T-helper 17 cell (primary cell): Measurements from ENCODE around the gene MICALL2. TPM values are rescaled to one million over a fixed set of nuclear protein-coding genes. Genes with fewer than 3 reads are reported as not detected.

ENCODE experiments used
- ATAC-seq: fragments of 150-1000 bp; cut with Tn5 transposase; 2 replicates; pipeline ENCODE4 v1.10.0; 2021; ENCODE audit warnings: mild to moderate bottlenecking, moderate library complexity
- DNase-seq, 3 donors: peaks; one replicate each; pipeline versions ENCODE4 v3.0.0 to v3.0.0-alpha.2; 2020 to 2021
- H3K9me3 ChIP-seq: one replicate; pipeline ENCODE4 v1.7.0; 2013; ENCODE audit warnings: low read length, mild to moderate bottlenecking; ENCODE audit not compliant: control insufficient read depth, poor library complexity, severe bottlenecking
- H3K27ac Mint-ChIP-seq: one replicate; pipeline ENCODE4 v1.8.0; 2022; ENCODE audit warnings: mild to moderate bottlenecking, moderate library complexity, mixed read lengths
- H3K27me3 Mint-ChIP-seq: one replicate; pipeline ENCODE4 v1.8.0; 2022; ENCODE audit warnings: mixed read lengths
- H3K36me3 Mint-ChIP-seq: one replicate; pipeline ENCODE4 v1.8.0; 2022; ENCODE audit warnings: low read depth, mixed read lengths
- H3K4me1 Mint-ChIP-seq: one replicate; pipeline ENCODE4 v1.8.0; 2022; ENCODE audit warnings: mild to moderate bottlenecking, mixed read lengths
- H3K4me3 Mint-ChIP-seq: one replicate; pipeline ENCODE4 v1.8.0; 2022; ENCODE audit warnings: mild to moderate bottlenecking, moderate library complexity, mixed read lengths
- total RNA-seq, 4 donors: library from RNA in 2 of 4; stranded (reverse) in 2 of 4; gene quantifications; one replicate each; pipeline ENCODE4 v1.2.3 and lab custom pipeline; 2022 to 2026

Gene MICALL2
- total RNA-seq (1 to 10 TPM; 3.2 to 3.4 TPM), total RNA-seq (lab: John Stamatoyannopoulos, UW) (4.8 to 5.4 reads per million in 2 donors)

GRCh38 chr7:1458683-1459511, at the start of gene MICALL2:
TSS of gene MICALL2 (minus strand) at chr7:1459470. CDS start at chr7:1459326, 144 bp downstream.
- H3K9me3 ChIP-seq: no peaks in the 10 kb centered on the region
- Mint-ChIP-seq H3K4me3 (peak within 1 kb of the TSS; percentile 76), H3K27ac (no peak within 1 kb of the TSS), H3K27me3 (no peaks in the 10 kb centered on the region), H3K4me1 (peaks cover 18% of the 10 kb centered on the region), H3K36me3 (no peaks in the 10 kb centered on the region)
- DNase-seq (no peak), ATAC-seq (peak; percentile 27)

- Mint-ChIP-seq H3K36me3 (no peaks in the 10 kb centered on the region), H3K4me3 (no peak overlapping the region), H3K27ac (no peak overlapping the region), H3K4me1 (peaks cover 21% of the 10 kb centered on the region), H3K27me3 (no peaks in the 10 kb centered on the region)
- no peaks in the 10 kb centered on the region for H3K9me3 ChIP-seq
- DNase-seq (no peak), ATAC-seq (no peak)
These were observed 49.0 kb upstream of the MICALL2 start for GRCh38 chr7:1508277-1508758.

GRCh38 chr7:1505731-1506550, 46.7 kb upstream of the MICALL2 start:
- H3K27me3 Mint-ChIP-seq: no peaks in the 10 kb centered on the region
- H3K36me3 Mint-ChIP-seq: no peaks in the 10 kb centered on the region
- H3K27ac Mint-ChIP-seq: no peak overlapping the region
- peaks cover 25% of the 10 kb centered on the region for H3K4me1 Mint-ChIP-seq
- H3K4me3 Mint-ChIP-seq: peak overlapping the region; percentile 25
- DNase-seq (no peak), ATAC-seq (no peak)
- no peaks in the 10 kb centered on the region for H3K9me3 ChIP-seq

GRCh38 chr7:1503816-1504775, 44.8 kb upstream of the MICALL2 start, which contains the start of gene INTS1:
TSS of gene INTS1 (minus strand) at chr7:1504389. CDS start at chr7:1503960, 429 bp downstream.
- no peaks in the 10 kb centered on the region for H3K9me3 ChIP-seq
- peak; percentile 94 for ATAC-seq
- H3K4me3 Mint-ChIP-seq: peak within 1 kb of the TSS; percentile 89
- H3K27me3 Mint-ChIP-seq: no peaks in the 10 kb centered on the region
- DNase-seq: peak; percentile 83 to 85 (median 84)
- H3K27ac Mint-ChIP-seq: peak within 1 kb of the TSS; percentile 79
- H3K4me1 Mint-ChIP-seq: peaks cover 27% of the 10 kb centered on the region
- H3K36me3 Mint-ChIP-seq: peaks cover 2% of the 10 kb centered on the region

GRCh38 chr7:1503390-1503789, 44.1 kb upstream of the MICALL2 start:
- H3K27me3 Mint-ChIP-seq: no peaks in the 10 kb centered on the region
- DNase-seq (peak in 1 of 3 donors; percentile 5), ATAC-seq (no peak)
- peaks cover 2% of the 10 kb centered on the region for H3K36me3 Mint-ChIP-seq
- H3K4me3 Mint-ChIP-seq: peak overlapping the region; percentile 89
- H3K27ac Mint-ChIP-seq: peak overlapping the region; percentile 79
- H3K4me1 Mint-ChIP-seq: peaks cover 26% of the 10 kb centered on the region
- no peaks in the 10 kb centered on the region for H3K9me3 ChIP-seq

- DNase-seq: no peak
- Mint-ChIP-seq H3K27ac (peak overlapping the region; percentile 79), H3K4me3 (peak overlapping the region; percentile 89), H3K36me3 (peaks cover 2% of the 10 kb centered on the region), H3K4me1 (peaks cover 25% of the 10 kb centered on the region), H3K27me3 (no peaks in the 10 kb centered on the region)
- ATAC-seq: no peak
- H3K9me3 ChIP-seq: no peaks in the 10 kb centered on the region
These were observed 43.6 kb upstream of the MICALL2 start for GRCh38 chr7:1502845-1503244.

- peaks cover 2% of the 10 kb centered on the region for H3K36me3 Mint-ChIP-seq
These were observed 42.4 kb upstream of the MICALL2 start for GRCh38 chr7:1501487-1502270.

GRCh38 chr7:1500064-1500807, 41.0 kb upstream of the MICALL2 start:
- H3K4me1 Mint-ChIP-seq: peaks cover 19% of the 10 kb centered on the region
- peak overlapping the region; percentile 49 for H3K27ac Mint-ChIP-seq
- no peaks in the 10 kb centered on the region for H3K9me3 ChIP-seq
- no peaks in the 10 kb centered on the region for H3K27me3 Mint-ChIP-seq
- ATAC-seq: no peak
- H3K36me3 Mint-ChIP-seq: peaks cover 2% of the 10 kb centered on the region
- no peak for DNase-seq
- no peak overlapping the region for H3K4me3 Mint-ChIP-seq

More at GRCh38 chr7:1501487-1502270, 42.4 kb upstream of the MICALL2 start:
- Mint-ChIP-seq H3K27ac (peak overlapping the region; percentile 83), H3K4me1 (peaks cover 21% of the 10 kb centered on the region), H3K4me3 (peak overlapping the region; percentile 89), H3K27me3 (no peaks in the 10 kb centered on the region)
- no peak for ATAC-seq
- H3K9me3 ChIP-seq: no peaks in the 10 kb centered on the region
- DNase-seq: no peak

- H3K27ac Mint-ChIP-seq: no peak overlapping the region
- peaks cover 19% of the 10 kb centered on the region for H3K4me1 Mint-ChIP-seq
- ATAC-seq: no peak
- no peaks in the 10 kb centered on the region for H3K9me3 ChIP-seq
- H3K36me3 Mint-ChIP-seq: peaks cover 2% of the 10 kb centered on the region
- no peak for DNase-seq
- no peaks in the 10 kb centered on the region for H3K27me3 Mint-ChIP-seq
- no peak overlapping the region for H3K4me3 Mint-ChIP-seq
These were observed 40.2 kb upstream of the MICALL2 start for GRCh38 chr7:1499367-1500029.

GRCh38 chr7:1498370-1499305, 39.4 kb upstream of the MICALL2 start:
- Mint-ChIP-seq H3K36me3 (peaks cover 2% of the 10 kb centered on the region), H3K4me3 (no peak overlapping the region), H3K27me3 (no peaks in the 10 kb centered on the region), H3K4me1 (peaks cover 15% of the 10 kb centered on the region), H3K27ac (no peak overlapping the region)
- DNase-seq (no peak), ATAC-seq (no peak)
- no peaks in the 10 kb centered on the region for H3K9me3 ChIP-seq
